GM19025 (cell line): ENCODE data around the gene NHLH1.

Experiments used
- ATAC-seq: cut with Tn5 transposase; IDR thresholded peaks from one replicate; pipeline ENCODE4 v1.9.1; 2021; ENCODE audit warnings: mild to moderate bottlenecking, low read depth, moderate library complexity; ENCODE audit not compliant: unreplicated experiment

NHLH1 gene

DNA sequence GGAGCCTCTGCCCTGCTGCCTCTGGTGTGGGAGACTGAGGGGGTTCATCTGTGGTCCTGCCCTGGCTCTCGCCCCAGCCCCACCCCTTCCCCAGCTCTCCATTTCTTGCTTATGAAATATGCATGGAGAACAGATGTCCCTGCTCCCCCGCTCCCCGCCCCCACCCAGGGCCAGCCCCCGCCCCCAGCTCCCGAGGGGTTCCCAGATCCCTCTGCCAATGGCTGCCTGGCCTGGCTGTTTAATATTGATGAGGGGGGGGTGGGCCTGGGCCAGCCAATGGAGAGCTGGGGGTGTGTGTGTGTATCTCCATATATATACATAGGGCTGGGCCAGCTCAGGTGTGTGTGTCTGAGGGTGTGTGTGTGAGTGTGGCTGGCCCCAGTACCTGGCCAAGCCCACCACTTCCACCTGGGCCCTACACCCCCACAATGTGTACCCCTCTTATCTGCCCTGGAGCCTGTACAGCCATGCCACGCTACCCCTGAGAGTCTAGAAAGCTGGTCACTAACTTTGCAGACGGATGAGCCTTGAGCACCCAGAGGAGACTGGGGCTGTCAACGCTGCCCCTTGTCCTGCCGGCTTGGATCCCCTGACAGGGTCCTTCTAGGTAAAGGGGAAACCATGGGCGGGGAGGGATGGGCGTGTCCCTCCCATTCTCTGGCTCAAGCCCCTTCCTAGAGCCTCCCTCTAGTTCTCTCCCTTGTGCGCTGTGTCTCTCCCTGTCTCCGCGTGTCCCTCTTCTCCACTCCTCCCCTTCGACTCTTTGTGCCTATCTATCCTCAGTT, at the start of gene NHLH1:
Gene NHLH1 (plus strand): TSS at position 341 of the 785 bp plus-strand sequence. CDS start 3,661 bp downstream, outside the sequence.
- ATAC-seq = no peak

- no peak for ATAC-seq
These were observed 44.0 kb upstream of the NHLH1 start for GRCh38 chr1:160322831-160323230.

DNA sequence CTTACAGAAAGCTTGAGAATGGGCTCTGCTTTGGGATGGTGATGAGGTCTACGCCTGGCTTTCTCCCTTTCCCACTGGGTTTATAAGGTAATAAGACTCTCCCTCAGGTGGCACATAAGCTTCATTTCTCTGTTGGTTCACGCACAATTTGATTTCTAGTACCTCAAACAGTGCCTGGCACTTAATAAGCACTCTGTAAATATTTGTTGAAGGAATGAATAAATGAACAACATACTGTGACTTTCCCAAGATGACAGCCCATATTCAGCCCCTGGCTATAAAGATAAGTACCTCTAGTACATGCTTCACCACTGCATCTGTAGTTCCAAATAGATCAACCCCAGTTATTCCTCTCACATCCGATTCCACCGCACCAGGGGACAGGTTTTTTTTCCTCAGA, 41.6 kb upstream of the NHLH1 start:
- no peak for ATAC-seq

DNA sequence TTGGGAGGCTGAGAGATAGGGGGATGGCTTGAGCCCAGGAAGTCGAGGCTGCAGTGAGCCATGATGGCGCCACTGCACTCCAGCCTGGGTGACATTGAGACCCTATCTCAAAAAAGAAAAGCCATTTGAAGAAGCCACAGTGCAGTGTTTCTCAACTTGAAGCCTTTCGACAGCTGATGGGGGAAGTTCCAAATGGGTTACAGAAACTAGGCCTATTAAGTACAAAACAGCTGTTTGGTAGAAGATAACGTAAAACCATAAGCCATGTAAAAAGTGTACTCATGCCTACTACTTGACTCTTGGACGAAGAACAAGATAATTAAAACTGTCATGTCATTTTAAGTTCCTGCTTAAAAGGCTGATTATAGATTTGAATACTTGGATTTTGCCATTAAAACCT, 40.5 kb upstream of the NHLH1 start:
- no peak for ATAC-seq

DNA sequence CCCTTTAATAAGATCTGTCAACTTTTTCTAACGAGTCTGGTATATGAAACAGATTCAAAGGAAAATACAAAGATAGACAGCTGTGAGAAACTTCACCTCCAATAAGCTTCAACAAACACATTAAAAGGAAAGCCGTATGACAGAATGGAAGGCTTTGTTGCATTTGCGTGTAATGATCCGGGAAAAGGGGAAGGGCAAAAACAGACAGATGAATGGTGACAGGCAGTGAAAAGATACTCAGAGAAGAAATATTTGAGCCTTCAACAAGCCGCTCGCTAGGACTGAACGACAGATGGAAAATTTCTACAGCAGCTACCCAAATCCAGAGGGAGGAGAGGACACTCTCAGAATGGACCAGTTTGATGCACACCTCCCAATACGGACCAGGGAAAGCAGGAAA, 38.7 kb upstream of the NHLH1 start:
- no peak for ATAC-seq

DNA sequence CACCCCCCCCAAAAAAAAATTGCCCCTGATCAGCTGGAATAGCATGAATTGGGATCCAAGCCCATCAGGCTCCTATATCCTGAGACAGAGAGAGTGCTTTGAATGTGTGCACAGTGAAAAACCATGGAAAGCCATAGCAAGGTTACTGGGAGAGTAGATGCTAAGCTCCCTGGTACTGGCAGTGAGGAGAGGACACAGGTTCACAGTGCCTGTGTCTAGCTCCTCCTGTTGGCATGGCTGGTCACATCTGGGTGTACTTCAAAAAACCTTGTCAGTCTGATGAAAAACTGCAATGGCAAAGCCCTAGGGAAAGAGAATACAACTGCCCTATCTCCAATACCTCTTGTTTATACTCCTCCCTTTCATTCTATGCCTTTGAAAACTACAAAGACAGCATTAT, 36.8 kb upstream of the NHLH1 start:
- no peak for ATAC-seq

- ATAC-seq = no peak
These were observed 34.4 kb upstream of the NHLH1 start for GRCh38 chr1:160332516-160332915.

DNA sequence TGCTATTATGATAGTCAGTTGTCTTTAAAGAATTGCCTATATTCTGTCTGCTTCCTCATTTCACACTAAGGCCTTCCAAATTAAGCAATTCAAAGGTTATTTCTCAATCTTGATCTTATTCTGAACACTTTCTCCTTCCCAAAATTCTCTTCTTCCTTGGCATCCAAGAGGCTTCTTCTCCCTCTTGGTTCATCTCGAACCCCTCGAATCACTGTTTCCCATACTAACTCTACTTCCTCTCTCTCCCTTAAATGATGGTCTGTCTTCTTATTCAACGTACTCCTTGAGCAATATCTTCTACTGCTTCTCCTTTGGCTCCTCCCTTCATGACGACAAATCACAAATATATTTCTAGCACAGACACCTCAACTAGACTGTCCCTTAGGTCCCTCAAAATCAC, 28.3 kb upstream of the NHLH1 start:
- no peak for ATAC-seq

GRCh38 chr1:160340146-160340545, 26.7 kb upstream of the NHLH1 start:
- no peak for ATAC-seq

- ATAC-seq = no peak
These were observed 26.0 kb upstream of the NHLH1 start for GRCh38 chr1:160340866-160341265.

DNA sequence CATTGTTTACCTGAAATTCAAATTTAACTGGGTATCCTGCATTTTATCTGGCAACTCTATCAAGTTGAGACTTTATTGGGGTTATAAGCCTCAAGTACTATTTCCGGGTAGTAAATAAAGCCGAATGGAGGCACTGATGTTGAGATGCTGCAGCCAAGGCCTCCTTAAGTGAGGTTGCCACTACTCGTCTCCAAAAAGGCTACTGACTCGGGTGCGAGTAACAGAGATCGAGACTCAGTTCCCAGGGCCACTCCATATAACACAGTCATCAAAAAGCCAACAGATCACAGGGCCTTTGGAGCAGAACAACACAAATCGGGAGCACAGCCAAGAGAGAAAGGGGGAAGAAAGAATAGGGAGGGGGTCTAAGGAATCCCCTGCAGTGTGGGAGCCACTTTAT, 24.3 kb upstream of the NHLH1 start:
- no peak for ATAC-seq

- peak; percentile 89 for ATAC-seq
These were observed 23.7 kb upstream of the NHLH1 start, which contains the start of the genes COPA and NCSTN for GRCh38 chr1:160342953-160343869. COPA (minus strand) TSS chr1:160343250; CDS start chr1:160343170, 80 bp downstream. NCSTN (plus strand) TSS chr1:160343383; CDS start chr1:160343397, 14 bp downstream.

- no peak for ATAC-seq
These were observed 22.6 kb upstream of the NHLH1 start for GRCh38 chr1:160344241-160344640.

DNA sequence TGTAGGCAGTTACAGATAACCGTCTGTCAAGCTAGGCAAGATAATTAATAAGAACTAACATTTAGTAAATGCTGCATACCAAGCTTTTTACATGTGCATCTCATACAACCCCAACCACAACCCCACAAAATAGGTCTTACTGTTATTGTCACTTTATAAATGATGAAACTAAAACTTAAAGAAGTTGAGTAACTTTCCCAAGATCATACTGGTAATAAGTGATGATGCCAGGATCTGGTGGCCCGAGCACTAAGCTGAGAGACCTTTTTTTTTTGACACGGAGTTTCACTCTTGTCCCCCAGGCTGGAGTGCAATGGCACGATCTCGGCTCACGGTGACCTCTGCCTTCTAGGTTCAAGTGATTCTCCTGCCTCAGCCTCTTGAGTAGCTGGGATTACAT, 21.9 kb upstream of the NHLH1 start:
- no peak for ATAC-seq

- ATAC-seq = no peak
These were observed 20.4 kb upstream of the NHLH1 start for GRCh38 chr1:160346463-160346862.

DNA sequence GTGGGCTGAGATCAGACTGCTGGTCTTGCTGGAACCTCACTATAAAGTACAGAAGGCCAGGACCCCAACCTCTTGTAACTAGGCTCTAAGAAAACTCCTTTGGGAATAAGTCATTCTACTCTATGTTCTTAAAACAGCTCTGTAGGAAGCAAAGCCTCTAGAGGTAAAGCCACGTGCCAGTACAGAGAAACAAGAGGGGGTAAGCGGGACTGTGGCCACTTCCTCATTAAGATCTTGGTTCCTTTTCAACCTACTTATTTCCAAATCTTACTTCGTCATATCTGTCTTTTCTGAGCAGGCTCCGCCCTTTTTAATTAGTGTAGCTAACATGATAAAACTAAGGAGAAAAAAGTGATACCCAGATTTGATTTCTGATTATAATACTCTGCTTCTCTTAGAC, 19.9 kb upstream of the NHLH1 start:
- ATAC-seq = no peak

- no peak for ATAC-seq
These were observed 15.2 kb upstream of the NHLH1 start for GRCh38 chr1:160351629-160352028.

GRCh38 chr1:160352555-160352954, 14.3 kb upstream of the NHLH1 start:
- no peak for ATAC-seq

DNA sequence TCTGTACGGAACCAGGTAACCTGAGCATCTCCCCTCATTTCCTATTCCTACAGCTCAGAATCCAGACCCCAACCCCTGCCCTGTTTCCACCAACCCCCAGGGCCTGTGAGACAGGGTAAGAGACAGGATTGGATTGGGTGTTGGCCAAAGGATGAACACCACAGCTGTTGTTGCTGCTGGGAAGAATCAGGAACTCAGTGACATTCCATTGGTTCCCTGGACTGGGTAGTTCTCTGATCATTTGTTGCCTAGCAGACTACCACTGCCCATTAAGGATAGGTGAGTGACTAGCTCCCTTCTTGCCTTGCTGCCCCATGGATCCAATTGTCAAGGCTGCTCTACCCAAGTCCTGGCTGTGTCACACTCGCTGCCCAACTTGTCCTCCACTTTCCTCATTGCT, 13.6 kb upstream of the NHLH1 start:
- no peak for ATAC-seq

- no peak for ATAC-seq
These were observed 12.4 kb upstream of the NHLH1 start for GRCh38 chr1:160354388-160354985.
